Measurements from ENCODE around the gene OLFM1.

GRCh38 chr9:135160862-135161261 is 73.4 kb downstream of the OLFM1 start:
- TF ChIP-seq, protein P1, sequence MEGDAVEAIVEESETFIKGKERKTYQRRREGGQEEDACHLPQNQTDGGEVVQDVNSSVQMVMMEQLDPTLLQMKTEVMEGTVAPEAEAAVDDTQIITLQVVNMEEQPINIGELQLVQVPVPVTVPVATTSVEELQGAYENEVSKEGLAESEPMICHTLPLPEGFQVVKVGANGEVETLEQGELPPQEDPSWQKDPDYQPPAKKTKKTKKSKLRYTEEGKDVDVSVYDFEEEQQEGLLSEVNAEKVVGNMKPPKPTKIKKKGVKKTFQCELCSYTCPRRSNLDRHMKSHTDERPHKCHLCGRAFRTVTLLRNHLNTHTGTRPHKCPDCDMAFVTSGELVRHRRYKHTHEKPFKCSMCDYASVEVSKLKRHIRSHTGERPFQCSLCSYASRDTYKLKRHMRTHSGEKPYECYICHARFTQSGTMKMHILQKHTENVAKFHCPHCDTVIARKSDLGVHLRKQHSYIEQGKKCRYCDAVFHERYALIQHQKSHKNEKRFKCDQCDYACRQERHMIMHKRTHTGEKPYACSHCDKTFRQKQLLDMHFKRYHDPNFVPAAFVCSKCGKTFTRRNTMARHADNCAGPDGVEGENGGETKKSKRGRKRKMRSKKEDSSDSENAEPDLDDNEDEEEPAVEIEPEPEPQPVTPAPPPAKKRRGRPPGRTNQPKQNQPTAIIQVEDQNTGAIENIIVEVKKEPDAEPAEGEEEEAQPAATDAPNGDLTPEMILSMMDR (conservative IDR thresholded peaks at IDR 0.05), result no peak
- TF ChIP-seq EZH2 (IDR thresholded peaks at IDR 0.05; ENCODE audit: low read depth), result no peak

Data from PC-9 (cell line).